Measurements from ENCODE around the gene VASN.

Gene VASN

DNA sequence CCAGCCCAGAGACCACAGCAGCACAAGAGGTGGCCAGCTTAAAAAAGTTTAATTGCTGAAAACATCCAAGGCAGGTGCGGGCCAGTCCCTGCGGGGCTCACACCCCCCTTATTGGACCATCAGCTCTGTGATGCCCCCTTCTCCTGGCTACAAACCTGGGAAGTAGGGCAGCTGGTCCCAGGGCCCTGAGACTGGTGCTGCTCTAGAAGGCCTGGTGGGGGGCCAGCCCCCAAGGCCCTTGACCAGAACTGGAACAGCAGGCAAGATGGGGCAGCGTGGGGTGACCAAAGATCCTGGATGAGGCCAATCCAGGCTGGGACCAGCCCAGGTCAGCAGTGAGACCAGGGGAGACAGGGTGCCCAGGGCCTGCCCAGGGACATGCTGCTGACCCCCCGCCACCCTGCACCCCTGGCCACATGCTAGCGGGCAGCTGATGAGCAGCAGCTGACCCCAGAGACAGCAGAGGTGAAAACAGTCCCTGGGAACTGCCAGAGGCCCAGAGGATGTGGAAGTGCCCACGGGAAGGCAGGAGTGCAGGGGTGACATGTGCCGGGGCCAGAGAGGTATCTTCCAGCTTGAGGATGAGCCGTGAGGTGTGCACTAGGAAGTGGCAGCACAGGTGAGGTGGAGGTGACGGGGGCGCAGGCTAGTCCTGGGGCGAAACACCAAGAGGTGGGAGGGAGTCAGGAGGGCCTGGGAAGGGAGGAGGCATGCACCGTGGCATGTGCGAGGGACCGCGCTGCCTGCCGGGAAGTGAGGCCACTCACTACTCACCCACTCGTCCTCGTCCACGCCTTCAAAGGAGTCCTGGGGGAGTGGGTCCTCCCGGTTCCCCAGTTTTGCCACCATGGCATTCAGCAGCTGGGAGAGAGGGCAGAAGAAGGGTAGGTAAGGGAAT, 16.9 kb upstream of the VASN start:
- DNase-seq = no peak

DNA sequence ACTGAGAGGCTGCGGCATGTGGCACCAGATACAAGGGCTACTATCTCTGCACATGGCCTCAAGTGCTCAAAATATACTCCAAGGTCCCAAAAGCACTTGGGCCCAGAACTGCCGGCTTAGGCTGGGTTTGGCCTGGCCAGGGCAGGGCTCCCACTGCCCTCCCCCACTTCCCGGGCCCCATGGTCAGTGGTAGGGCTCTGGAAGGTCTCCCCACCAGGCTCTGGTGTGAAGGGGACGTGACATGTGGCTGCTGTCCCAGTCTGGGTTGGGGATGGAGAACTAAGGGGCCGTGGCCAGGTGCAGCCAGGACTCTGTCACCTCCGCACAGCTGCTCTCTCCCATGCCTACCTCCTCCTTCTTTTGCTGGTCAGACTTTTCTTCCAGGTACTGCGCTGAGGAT, 14.8 kb upstream of the VASN start:
- DNase-seq = no peak

DNA sequence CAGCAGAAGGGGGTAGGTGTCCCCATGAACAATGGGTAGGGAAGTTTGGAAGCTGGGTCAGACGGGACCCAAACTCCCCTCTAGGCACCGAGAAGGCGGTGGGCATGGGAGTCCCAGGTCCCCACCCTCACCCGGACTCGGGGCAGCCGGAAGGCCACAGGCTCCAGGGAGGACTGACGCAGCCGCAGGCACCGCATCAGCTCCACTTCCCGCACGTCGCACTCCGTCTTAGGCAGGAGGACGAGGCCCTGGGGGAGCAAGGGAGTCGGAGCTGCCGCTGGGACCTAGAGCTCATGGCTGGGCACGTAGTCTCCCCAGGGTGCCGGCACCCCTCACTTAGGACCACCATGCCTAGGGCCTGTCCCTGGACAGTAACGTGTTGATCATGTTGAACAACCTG, 13.4 kb upstream of the VASN start:
- no peak for DNase-seq

DNA sequence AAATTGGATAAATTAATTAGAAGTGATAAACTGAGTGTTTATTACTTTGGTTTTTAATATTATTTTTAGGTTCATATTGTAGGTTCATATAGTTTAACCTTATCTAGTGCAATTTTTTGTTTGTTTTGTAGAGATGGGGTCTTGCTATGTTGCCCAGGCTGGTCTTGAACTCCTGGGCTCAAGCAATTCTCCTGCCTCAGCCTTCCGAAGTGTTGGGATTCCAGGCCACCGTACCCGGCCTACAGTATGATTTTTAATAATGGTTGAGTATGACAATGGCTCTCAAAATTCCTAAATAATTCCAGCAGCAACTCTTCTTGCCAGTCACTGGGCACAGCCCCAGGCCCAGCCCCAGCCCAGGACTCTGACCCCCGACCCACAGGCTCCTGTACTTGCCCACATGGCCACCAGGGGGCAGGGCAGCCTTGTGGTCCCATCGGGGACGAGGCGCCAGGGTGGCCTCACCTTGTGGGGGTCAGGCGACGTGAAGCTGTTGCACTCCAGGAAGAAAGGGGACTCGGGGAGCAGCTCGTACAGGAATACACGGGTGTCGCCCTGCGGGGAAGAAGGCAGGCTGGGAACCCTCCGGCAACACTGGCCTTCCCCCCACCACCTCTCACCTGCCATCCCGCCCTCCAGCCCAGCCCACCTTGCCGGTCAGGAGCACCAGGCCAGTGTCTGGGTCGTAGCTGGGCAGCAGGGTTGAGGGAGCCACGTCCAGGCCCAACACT, 12.7 kb upstream of the VASN start:
- DNase-seq = peak; percentile 36

- DNase-seq = no peak
These were observed 11.7 kb upstream of the VASN start for GRCh38 chr16:4359914-4360313.

GRCh38 chr16:4360538-4361021, 11.1 kb upstream of the VASN start:
- DNase-seq = no peak

- DNase-seq = no peak
These were observed 10.4 kb upstream of the VASN start for GRCh38 chr16:4361033-4361943.

DNA sequence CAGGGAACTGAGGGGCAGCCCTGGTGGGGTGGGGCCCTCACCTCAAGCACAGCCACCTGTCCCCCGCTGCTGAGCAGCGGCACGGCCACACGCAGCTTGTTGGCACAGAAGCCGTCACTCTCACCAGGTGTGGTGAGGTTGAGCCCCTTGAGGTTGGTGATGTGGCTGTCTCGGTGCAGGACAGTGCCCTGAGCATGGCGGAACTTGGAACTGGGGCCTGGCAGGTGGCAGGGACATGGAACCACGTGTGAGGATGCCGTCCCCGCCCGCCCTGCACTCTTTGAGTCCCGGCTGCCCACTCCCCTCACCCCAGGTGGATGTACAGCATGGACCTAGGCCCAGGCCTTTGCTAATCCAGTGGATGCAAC, 9.7 kb upstream of the VASN start:
- DNase-seq = no peak

GRCh38 chr16:4362476-4363135, 9.0 kb upstream of the VASN start:
- no peak for DNase-seq

- no peak for DNase-seq
These were observed 7.2 kb upstream of the VASN start for GRCh38 chr16:4364196-4365013.

DNA sequence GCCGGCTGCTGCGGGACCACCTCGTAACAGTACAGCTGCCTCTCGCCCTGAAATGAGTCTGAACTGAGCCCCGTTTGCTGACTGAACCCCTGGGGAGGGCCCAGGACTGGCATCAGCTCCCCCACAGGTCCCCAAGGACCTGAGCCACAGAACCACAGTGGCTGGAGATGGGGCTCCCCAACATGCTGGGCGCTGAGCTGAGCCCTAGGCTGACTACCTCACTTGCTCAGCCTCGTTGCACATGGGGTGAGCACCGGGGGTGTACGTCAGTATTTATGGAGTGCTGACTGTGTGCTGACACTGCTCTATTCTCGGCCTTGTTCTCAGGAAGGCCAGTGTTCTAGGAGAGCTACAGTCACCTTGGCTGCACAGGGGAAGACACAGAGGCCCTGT, 6.6 kb upstream of the VASN start:
- no peak for DNase-seq

GRCh38 chr16:4365615-4366014, 6.0 kb upstream of the VASN start:
- DNase-seq = no peak

- DNase-seq = no peak
These were observed 5.6 kb upstream of the VASN start for GRCh38 chr16:4366016-4366415.

- DNase-seq = no peak
These were observed 4.2 kb upstream of the VASN start for GRCh38 chr16:4367393-4367856.

DNA sequence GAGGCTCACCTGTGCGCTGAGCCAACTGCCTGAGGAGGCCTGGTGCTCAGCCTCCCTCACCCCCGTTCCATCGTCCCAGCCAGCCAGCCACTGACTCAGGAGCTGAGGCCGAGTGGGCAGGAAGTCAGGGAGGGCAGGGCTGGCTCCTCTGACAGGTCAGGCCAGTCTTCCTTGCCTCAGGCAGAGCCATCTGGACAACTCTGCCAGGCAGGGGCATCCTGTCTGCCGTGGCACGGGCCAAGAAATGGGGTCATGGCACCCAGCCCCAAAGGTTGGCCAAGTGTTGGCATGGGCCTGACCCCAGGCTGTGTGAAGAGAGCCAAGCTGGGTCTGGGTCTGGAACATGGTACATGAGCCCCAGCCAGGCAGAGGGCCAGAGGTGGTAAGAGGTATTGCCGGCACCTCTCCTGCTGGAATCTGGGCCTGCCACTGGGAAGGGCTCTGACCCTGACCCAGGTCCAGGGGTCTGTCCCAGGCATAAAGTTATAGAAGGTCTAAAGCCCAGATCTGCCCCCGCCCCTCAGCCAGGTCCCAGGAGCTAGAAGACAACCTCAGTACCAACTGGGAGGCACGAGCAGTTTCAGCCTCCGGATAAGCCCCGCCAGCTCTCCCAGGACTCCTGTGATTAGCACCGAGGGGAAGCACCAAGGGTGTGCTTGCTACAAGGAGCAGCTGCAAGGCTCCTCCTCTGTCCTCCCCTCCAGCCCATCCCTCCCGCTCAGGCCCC, 2.5 kb upstream of the VASN start:
- peak; percentile 80 for DNase-seq

GRCh38 chr16:4370151-4370550, 1.5 kb upstream of the VASN start:
- no peak for DNase-seq

DNA sequence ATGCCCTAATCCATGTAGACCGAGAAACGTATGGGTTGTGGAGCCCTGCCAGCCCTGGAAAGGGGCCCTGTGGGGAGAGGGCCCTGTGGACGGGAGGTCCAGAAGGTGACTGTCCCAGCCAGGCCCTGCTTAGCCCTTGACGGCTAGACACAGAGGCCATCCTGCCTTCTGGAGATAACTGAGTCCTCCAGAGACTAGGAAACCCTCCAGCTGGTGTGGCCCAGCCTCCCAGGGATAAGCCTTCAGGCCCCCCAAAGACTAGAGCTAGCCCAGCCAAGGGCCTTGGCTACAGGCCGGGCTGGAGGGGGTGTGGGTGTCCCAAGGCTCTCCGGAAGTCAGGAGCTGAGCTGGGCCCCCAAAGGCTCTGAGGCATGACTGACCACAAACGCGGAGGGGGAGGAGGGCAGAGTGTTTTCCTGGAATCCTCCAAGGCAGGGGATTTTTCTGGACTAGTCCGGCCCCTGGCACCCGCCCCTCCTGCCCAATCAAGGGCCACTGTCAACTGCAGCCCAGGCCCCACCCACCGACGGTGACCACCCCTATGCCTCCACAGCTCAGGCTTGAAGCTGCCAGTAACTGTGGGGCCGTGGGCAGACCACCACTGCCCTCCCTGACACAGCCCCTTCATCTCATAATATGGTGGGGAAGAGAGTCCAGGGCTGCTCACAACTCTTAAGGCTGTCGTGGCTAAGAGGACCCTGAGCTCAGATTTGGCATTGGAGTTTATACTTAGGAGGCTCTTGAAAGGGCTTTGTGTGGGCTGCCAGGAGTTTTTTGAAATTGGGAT, 885 bp upstream of the VASN start:
- DNase-seq = peak; percentile 96

GRCh38 chr16:4372001-4372577, 441 bp downstream of the VASN start:
- no peak for DNase-seq

DNA sequence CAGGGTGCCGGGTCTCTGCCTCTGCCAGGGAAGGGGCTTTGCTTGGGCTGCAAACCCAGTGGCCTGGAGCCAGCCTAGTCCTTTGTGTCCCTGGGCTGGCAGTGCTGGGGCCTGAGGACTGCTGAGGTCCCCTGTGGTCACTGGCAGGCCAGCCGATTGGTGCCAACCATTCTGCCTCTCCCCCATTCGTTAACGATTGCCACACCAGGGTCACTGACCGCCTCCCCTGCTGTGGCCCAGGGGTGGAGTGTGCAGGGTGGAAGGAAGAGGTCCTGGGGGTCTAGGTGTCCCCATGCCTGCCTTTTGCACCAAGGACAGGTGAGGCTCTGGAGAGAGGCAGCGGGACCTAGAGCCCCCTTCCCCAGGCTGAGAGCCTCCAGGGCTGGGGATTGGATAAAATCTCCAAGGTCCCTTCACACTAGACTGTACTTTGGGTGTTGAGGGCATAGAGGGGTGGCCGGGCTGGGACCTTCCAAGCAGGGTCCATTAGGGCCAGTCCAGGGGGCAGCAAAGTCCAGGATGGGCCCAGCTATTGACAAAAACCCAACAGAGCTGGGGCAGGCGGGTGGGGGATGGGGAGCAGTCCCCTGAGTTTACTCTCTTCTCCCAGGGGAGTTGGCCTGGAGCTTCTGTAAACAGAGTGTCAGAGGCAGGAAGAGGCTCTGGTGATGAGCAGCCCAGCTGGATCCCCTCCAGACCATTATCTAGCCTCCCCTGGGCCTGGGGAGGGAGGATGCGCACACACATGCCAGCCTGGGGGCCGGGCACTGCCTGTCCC, 1.1 kb downstream of the VASN start:
- peak; percentile 92 for DNase-seq

Data from EL (cell line).